Measurements from ENCODE around the gene MACO1.

MACO1 gene

DNA sequence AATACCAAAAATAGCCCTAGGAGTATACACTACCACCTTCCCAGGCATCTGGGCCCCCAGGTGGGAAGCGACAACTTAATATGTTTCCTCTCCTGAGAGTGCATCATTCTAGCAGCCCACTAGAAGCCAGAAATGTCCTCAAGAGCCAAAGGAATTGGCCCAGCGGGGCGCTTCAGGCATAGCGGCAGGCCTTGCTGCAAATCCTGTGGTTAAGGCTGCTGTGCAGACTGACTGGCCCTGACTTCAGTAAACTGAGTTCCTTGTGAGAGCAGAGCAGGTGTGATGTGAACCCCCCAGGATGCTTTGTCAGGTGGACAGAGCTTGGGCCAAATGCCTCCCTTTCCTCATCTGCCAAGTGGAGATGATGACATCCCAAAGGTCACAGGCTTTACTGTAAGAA, 83.0 kb downstream of the MACO1 start:
- Mint-ChIP-seq H3K4me1 (no peaks in the 10 kb centered on the region), H3K4me3 (no peak overlapping the region), H3K9me3 (no peaks in the 10 kb centered on the region), H3K27ac (no peak overlapping the region), H3K27me3 (no peaks in the 10 kb centered on the region)
- ATAC-seq = no peak
- DNase-seq = no peak

DNA sequence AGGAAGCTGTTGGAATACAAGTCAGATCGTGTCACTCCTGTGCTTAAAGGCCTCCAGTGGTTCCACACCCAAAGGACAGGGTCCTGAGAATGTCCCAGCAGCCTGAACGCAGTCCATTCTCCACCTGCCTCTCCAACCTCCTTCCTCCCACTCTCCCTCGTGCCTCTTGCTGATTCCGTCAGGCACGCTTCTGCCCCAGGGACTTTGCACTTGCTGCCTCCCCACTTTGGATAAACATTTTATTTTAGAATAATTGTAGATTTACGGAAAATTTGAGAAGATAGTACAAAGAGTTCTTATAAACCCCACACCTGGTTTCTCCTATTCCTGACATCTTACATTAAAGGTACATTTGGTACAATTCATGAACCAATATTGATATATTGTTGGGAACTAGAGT, 84.3 kb downstream of the MACO1 start:
- Mint-ChIP-seq H3K4me1 (no peaks in the 10 kb centered on the region), H3K27me3 (no peaks in the 10 kb centered on the region), H3K9me3 (no peaks in the 10 kb centered on the region), H3K4me3 (no peak overlapping the region), H3K27ac (no peak overlapping the region)
- ATAC-seq (no peak), DNase-seq (no peak)

DNA sequence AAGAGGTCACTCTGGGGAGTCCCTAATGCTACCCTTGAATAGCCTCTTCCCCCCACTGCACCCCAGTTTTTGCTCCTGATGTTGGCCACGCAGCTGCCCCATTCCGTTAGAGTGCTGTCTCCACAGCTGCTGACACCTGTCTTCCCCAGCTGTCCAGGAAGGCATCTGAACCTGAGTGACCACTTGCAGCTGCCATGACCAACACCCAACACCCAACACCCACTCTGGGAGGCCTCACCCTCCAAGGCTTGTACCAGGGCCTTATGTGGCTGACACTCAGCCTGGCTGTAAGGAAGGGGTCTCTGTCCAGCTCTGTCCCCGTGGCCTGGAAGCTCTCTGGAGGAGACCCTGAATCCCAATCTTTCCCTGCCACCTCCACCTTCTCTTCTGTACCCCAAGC, 86.0 kb downstream of the MACO1 start:
- Mint-ChIP-seq H3K4me1 (peaks cover 6% of the 10 kb centered on the region), H3K9me3 (no peaks in the 10 kb centered on the region), H3K27me3 (no peaks in the 10 kb centered on the region), H3K4me3 (no peak overlapping the region), H3K27ac (peak overlapping the region in 1 of 2 donors; percentile 57)
- no peak for DNase-seq
- ATAC-seq = no peak

DNA sequence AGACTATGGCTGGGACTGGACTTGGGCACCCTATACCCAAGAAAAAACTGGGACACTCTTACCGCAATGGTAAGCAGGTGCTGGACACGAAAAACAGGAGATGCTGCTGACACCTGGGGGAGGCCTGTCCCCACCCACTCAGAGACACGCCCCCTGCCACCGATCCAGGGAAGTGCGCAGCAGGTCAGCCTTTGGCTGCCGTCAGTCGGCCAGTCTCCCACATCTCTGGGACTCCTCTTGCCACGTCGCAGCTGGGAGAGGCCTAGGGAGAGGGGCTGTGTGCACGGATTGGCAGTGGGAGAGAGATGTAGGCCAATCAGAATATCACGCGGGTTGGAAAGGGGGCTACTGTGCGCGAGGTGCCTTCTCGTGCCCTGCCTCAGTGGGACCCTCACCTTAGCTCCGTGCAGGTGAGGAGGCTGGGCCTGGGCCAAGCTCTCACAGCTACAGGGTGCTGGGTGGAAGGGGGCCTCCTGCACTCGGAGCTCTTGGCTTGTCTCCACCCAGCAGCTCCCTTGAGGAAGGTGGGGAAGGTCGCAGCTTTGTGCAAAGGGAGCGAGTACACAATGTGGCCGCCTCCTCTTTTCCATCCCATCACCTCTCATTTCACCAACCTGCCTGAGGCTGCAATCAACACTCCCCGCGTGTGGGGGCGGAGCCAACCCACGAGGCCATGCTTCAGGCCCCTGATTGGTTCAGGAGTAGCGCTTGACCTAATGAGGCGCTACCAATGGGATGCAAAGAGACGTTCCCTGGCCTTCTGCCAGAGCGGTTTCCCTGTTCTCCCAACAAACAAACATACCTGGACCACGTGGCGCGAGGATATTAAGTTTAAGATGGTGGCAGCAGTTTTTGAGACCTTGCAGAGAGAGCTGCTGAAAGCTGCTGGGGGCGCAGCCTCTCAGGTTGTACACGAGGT, 87.0 kb downstream of the MACO1 start:
- Mint-ChIP-seq H3K27ac (no peak overlapping the region), H3K4me1 (peaks cover 6% of the 10 kb centered on the region), H3K4me3 (no peak overlapping the region), H3K27me3 (no peaks in the 10 kb centered on the region), H3K9me3 (no peaks in the 10 kb centered on the region)
- DNase-seq (no peak), ATAC-seq (no peak)

DNA sequence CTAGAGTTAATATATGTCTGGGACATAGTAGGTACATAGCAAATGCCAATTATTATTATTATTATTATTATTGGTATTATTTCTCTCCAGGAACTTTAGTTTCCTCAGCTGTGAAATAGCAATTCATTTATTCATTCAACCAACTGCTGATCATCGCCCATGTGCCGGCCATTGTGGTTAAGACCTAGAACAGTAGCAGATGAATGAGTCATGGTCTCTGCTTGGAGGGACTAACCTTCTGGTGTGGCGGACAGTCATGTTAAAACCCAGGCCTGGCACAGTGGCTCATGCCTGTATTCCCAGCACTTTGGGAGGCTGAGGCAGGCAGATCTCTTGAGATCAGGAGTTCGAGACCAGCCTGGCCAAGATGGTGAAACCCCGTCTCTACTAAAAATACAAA, 88.9 kb downstream of the MACO1 start:
- H3K9me3 Mint-ChIP-seq = no peaks in the 10 kb centered on the region
- no peak for DNase-seq
- no peak overlapping the region for H3K4me3 Mint-ChIP-seq
- ATAC-seq = peak; percentile 57
- peaks cover 6% of the 10 kb centered on the region for H3K4me1 Mint-ChIP-seq
- H3K27me3 Mint-ChIP-seq = no peaks in the 10 kb centered on the region
- no peak overlapping the region for H3K27ac Mint-ChIP-seq

DNA sequence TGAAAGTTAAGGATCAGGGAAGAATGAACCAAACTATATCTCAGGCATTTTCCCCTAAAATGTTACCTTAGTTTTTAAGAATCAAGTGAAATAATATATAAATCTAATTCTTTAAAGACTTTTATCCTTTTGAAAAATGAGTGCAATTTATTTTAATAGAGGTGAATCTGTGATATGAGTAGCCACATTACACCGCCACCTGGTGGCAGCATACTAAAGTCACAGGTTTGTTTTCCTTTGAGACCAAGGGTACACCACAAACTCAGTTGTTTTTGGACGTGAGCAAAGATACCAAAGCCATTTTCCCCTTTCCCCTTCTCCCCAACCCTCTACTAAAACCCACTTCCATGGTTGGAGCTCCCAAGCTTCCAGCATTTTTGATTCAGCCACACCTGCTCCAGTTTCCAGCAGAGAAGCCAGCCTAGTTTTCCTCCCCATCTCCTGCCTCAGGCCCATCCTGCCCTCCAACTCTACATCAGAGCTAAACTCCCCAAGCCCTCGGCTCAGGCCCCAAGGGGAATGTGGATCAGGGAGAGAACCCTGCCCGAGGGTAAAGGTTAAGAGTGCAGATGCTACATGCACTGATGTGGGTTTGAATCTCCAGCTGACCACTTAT, 89.9 kb downstream of the MACO1 start:
- H3K9me3 Mint-ChIP-seq = peaks cover 6 to 7% of the 10 kb centered on the region in 2 donors
- DNase-seq = peak; percentile 54 to 63
- no peak overlapping the region for H3K4me3 Mint-ChIP-seq
- peak overlapping the region in 1 of 2 donors; percentile 44 for H3K27ac Mint-ChIP-seq
- H3K27me3 Mint-ChIP-seq = no peaks in the 10 kb centered on the region
- ATAC-seq = peak; percentile 59
- H3K4me1 Mint-ChIP-seq = peaks cover 6% of the 10 kb centered on the region

DNA sequence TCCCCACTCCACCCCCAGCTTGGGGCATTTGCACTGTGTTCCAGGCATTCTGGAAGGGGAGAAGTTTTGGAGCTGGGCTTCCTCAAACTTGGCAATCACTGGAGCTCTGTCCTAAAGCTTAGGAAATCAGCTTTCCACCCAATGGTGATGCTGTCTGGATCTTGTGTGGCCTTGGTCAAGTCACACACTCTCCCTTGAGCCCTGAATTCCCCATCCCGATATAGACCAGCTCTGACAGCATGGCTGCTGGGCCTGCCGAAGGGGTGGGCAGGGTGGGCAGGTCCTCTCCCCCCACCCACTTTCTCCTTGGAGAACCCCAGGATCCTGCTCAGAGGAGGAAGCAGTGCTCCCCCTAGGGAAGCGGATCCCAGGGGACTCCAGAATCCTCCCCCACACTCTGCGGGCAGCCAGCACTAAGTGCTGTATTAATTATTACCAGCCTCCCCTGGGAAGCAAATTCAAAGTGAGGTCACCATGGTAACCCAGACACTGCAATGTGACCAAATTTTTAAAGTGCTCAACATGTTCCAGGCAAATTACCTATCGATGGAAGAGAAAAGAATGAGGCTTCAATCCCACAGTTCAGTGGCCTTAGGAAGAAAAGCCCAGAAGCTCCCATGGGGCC, 91.4 kb downstream of the MACO1 start:
- no peak overlapping the region for H3K4me3 Mint-ChIP-seq
- DNase-seq = no peak
- H3K4me1 Mint-ChIP-seq = peaks cover 6% of the 10 kb centered on the region
- peaks cover 7% of the 10 kb centered on the region in 2 donors for H3K9me3 Mint-ChIP-seq
- H3K27me3 Mint-ChIP-seq = no peaks in the 10 kb centered on the region
- no peak for ATAC-seq
- H3K27ac Mint-ChIP-seq = peak overlapping the region in 1 of 2 donors; percentile 82

DNA sequence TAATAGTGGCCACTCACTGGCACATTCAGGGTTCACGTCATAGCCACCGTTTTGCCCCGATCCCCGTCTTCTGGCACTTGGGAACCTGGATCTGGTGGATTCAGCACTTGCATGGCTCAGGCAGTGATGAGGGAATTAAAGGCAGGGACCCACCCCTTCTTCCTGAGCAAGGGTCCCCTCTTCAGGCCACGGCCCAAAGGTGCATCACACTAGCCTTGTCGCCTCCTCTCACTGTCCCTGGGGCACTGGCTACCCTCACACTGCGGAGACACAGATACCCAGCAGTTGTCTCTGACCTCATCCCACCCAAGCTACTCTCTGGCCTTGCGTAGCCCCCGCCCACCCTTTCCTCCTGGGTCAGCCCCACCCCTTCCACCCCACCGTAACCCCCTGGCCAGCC, 92.8 kb downstream of the MACO1 start:
- H3K27ac Mint-ChIP-seq = no peak overlapping the region
- no peak for ATAC-seq
- no peaks in the 10 kb centered on the region for H3K27me3 Mint-ChIP-seq
- no peak for DNase-seq
- peaks cover 7% of the 10 kb centered on the region in 2 donors for H3K9me3 Mint-ChIP-seq
- H3K4me3 Mint-ChIP-seq = no peak overlapping the region
- peaks cover 6% of the 10 kb centered on the region for H3K4me1 Mint-ChIP-seq

DNA sequence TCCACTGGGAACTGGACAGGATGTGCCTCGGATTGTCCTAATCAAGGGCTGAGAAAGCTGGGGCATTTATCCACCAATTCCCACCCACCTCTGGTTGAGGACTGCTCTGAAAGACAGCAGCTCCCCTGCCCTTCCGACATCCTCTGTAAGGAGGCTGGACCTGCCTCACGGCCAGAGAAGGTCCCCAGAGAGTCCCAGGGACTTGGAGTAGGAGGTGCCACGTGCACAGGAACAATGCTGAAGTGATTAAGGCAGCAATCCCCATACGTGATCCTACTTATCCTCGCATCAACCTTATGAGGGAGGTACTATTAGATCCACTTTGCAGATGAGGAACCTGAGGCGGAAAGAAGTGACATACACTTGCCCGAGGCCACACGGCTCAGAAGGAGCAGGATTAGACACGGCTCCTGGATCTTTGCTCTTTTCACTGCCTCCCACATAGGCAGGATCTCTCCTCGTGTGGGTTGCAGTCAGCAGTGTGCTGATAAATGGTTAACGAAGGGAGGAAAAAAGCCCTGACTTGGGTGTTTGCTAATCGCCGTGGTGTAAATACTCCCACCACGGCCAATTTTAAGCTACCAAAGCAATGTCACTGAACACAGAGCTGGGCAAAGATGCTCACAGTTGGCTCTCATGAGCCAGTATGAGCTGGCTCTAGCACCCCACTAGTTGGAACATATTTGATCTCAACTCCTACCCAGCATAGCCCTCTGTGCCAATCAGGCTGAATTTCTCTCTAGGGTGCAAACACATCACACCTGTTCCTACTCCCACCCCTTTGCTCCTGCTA, 94.1 kb downstream of the MACO1 start:
- Mint-ChIP-seq H3K27me3 (no peaks in the 10 kb centered on the region), H3K4me3 (no peak overlapping the region), H3K4me1 (peaks cover 6% of the 10 kb centered on the region), H3K9me3 (peaks cover 7% of the 10 kb centered on the region in 2 donors), H3K27ac (no peak overlapping the region)
- no peak for ATAC-seq
- no peak for DNase-seq

DNA sequence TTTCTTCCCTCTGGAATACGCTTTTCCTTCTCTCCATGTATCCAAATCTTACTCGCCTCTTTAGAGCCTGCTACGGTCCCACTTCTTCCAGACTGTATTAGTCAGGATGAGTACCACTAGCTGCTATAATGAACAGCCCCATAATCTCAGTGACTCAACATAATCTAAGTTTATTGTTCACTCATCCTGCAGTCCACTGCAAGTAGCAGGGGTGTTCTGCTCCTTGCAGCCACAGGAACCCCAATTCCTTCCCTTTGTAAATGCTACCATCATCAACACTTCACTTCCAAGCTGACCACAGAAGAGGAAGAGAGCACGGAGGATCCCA, 94.6 kb downstream of the MACO1 start:
- no peak for ATAC-seq
- H3K27me3 Mint-ChIP-seq = no peaks in the 10 kb centered on the region
- DNase-seq = no peak
- peaks cover 7% of the 10 kb centered on the region in 2 donors for H3K9me3 Mint-ChIP-seq
- no peak overlapping the region for H3K4me3 Mint-ChIP-seq
- H3K4me1 Mint-ChIP-seq = peaks cover 6% of the 10 kb centered on the region
- H3K27ac Mint-ChIP-seq = peak overlapping the region in 1 of 2 donors; percentile 30

DNA sequence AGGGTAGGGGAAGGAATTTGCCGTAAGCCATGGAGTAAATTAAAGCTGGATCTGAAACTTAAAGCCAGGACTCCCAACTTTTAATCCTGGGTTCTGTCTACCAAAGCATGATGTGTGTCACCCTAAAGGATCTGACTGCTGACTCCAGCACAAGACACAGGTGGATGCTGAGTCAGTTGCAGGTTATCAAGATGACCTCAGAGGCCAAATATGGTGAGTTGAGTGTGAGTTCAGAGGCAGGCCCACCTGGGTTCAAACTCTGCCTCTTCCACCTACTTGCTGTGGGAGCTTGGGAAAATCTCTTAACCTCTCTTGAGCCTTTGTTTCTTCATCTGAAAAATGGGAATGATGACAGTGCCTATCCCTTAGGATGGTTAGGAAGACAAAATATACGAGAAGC, 96.1 kb downstream of the MACO1 start:
- Mint-ChIP-seq H3K27me3 (no peaks in the 10 kb centered on the region), H3K27ac (no peak overlapping the region), H3K4me3 (no peak overlapping the region), H3K4me1 (no peaks in the 10 kb centered on the region), H3K9me3 (peaks cover 7% of the 10 kb centered on the region in 2 donors)
- no peak for DNase-seq
- ATAC-seq = no peak

DNA sequence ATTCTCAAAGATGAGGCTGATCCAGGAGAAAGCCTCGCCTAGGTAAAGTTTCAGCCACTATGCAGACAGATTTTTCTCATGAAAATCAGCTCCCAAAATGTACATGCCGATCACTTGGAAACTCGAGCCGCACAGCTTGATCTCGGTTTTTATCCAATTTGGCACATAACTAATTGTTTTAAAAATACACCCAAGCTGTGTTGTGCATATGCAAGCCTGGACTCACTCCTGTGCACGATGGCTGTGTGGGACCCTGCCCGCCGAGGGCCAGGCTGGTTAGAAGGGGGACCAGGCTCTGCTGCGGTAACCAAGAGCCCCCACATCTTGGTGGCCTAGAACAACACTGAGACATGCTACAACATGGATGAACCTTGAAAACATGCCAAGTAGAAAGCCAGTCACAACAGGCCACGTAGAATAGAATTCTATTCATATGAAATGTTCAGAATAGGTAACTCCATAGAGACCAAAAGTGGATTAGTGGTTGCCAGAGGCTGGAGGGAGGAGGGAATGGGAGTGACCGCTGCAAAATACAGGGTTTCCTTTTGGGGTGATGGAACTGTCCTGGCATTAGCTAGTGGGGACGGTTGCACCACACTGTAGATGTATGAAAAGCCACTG, 96.6 kb downstream of the MACO1 start:
- Mint-ChIP-seq H3K4me1 (no peaks in the 10 kb centered on the region), H3K4me3 (no peak overlapping the region), H3K27ac (no peak overlapping the region), H3K27me3 (no peaks in the 10 kb centered on the region), H3K9me3 (peaks cover 7% of the 10 kb centered on the region in 2 donors)
- DNase-seq (no peak), ATAC-seq (no peak)

DNA sequence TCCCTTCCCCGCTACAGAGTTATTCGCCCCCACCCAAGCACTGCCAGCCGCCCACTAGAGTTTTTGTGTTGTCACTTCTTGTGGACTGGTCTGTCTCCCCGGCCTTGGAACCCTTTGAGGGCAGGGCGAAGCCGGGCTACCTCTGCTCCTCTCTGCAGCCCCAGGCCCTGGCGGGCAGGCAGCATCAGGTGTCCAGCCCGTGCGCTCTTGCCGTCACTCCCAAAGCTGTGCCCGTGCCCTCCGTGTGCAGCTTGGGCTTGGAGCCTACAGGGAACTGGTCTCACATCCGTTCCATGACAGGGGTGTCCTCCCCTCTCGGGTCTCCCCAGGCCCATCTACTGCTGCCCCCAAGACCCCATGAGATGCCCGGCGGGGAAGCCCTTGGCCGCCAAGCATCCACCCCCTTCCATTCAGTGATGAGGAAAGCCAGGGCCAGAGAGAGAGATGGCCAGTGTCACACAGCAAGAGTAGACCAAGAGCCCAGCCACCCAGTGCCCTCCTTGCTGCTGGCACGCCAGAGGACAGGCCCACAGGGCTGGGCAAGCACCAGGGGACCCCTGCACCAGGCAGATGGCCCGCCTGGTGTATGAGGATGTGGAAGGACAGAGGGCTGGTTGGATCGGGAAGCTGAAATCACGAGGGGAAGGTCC, 97.4 kb downstream of the MACO1 start:
- Mint-ChIP-seq H3K27ac (no peak overlapping the region), H3K4me1 (no peaks in the 10 kb centered on the region), H3K4me3 (no peak overlapping the region), H3K27me3 (no peaks in the 10 kb centered on the region), H3K9me3 (peaks cover 7% of the 10 kb centered on the region in 2 donors)
- no peak for ATAC-seq
- DNase-seq = no peak

DNA sequence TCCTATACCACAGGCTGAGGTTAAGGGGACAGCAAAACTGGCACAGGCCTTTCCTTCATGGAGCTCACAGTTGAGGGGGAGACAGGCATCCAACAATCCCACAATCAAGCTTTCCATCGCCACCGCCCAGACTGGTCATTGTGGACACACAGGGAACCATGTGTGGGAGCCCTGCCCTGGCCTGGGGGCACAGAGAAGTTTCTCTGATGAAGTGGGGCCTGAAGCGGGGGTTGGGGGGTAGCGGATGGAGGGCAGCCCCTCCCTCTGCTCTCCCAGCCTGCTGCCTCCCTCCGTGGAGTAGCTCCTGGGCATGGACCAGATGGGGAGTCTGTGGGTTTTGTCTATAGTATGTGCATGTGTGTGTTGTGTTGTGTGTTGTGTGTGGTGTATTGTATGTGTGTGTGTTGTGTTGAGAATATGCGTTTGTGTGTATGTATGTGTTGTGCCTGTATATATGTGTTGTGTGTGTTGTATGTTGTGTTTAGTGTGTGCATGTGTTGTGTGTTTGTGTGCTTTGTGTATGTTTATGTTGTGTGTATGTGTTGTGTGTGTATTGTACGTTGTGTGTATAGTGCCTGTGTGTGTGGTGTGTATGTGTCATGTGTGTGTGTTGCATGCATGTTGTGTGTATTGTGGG, 98.3 kb downstream of the MACO1 start:
- no peak for ATAC-seq
- no peak for DNase-seq
- Mint-ChIP-seq H3K4me3 (no peak overlapping the region), H3K4me1 (no peaks in the 10 kb centered on the region), H3K9me3 (peaks cover 7% of the 10 kb centered on the region in 2 donors), H3K27ac (no peak overlapping the region), H3K27me3 (no peaks in the 10 kb centered on the region)

Data from stimulated activated naive CD8-positive, alpha-beta T cell treated with anti-CD3 and anti-CD28 coated beads, Interleukin-15, amount 100 ng/mL, for 72 hours (primary cell).